Glutamatergic neuron (in vitro differentiated cells): ENCODE measurements around the gene NAPEPLD. TPM values are rescaled to one million over a fixed set of nuclear protein-coding genes. Genes with fewer than 3 reads are reported as not detected.
"Not testable (repeated sequence)": the region's sequence is repeated elsewhere in the genome, so short reads cannot be mapped to it uniquely, and the experiment has no call there.

Experiments used
- DNase-seq: peaks from one replicate; pipeline ENCODE4 v3.0.0; 2022
- H3K27ac Mint-ChIP-seq: one replicate; pipeline ENCODE4 v1.8.0; 2020; ENCODE audit warnings: mild to moderate bottlenecking, mixed read lengths, inconsistent platforms; ENCODE audit not compliant: unreplicated experiment
- H3K27me3 Mint-ChIP-seq: one replicate; pipeline ENCODE4 v1.8.0; 2020; ENCODE audit warnings: mild to moderate bottlenecking, moderate library complexity, mixed read lengths, inconsistent platforms; ENCODE audit not compliant: unreplicated experiment
- H3K36me3 Mint-ChIP-seq: one replicate; pipeline ENCODE4 v1.8.0; 2020; ENCODE audit warnings: mild to moderate bottlenecking, mixed read lengths, inconsistent platforms; ENCODE audit not compliant: unreplicated experiment
- H3K4me1 Mint-ChIP-seq: one replicate; pipeline ENCODE4 v1.8.0; 2020; ENCODE audit warnings: mild to moderate bottlenecking, low read depth, mixed read lengths, inconsistent platforms; ENCODE audit not compliant: unreplicated experiment
- H3K4me3 Mint-ChIP-seq: one replicate; pipeline ENCODE4 v1.8.0; 2020; ENCODE audit warnings: mild to moderate bottlenecking, mixed read lengths, inconsistent platforms; ENCODE audit not compliant: unreplicated experiment
- H3K9me3 Mint-ChIP-seq: one replicate; pipeline ENCODE4 v1.8.0; 2020; ENCODE audit warnings: mild to moderate bottlenecking, moderate library complexity, mixed read lengths, inconsistent platforms; ENCODE audit not compliant: unreplicated experiment
- CTCF ChIP-seq: fragments of 200-600 bp; sonication (generic); IDR thresholded peaks from one replicate; pipeline ENCODE4 v1.5.0; 2021; ENCODE audit not compliant: partially characterized antibody, unreplicated experiment
- total RNA-seq: library from RNA; stranded (reverse); fragmentation: NEBNext Ultra II Directional; extraction: Animal tissue kit (Norgen Biotek cat#: 25700); gene quantifications from one replicate; pipeline ENCODE4 v1.2.1, GENCODE V29; 2021; ENCODE audit not compliant: unreplicated experiment

NAPEPLD gene
- total RNA-seq, 1 donor from 2014 or later, result 6.5 TPM

- Mint-ChIP-seq H3K4me1 (no peaks in the 10 kb centered on the region), H3K4me3 (no peak overlapping the region), H3K9me3 (no peaks in the 10 kb centered on the region), H3K27ac (no peak overlapping the region), H3K36me3 (no peaks in the 10 kb centered on the region), H3K27me3 (peaks cover 3% of the 10 kb centered on the region)
- DNase-seq, result no peak
- no peak for TF ChIP-seq CTCF
Measured at GRCh38 chr7:103083210-103083609, 65.7 kb downstream of the NAPEPLD start.

- Mint-ChIP-seq H3K27me3 (peaks cover 3% of the 10 kb centered on the region), H3K36me3 (no peaks in the 10 kb centered on the region), H3K4me3 (no peak overlapping the region), H3K9me3 (no peaks in the 10 kb centered on the region), H3K27ac (no peak overlapping the region), H3K4me1 (no peaks in the 10 kb centered on the region)
- TF ChIP-seq CTCF, result no peak
- DNase-seq, result no peak
Measured at GRCh38 chr7:103082497-103082896, 66.4 kb downstream of the NAPEPLD start.

- no peaks in the 10 kb centered on the region for H3K36me3 Mint-ChIP-seq
- H3K27me3 Mint-ChIP-seq, result peaks cover 3% of the 10 kb centered on the region
- no peak overlapping the region for H3K4me3 Mint-ChIP-seq
- H3K9me3 Mint-ChIP-seq, result no peaks in the 10 kb centered on the region
- no peak for TF ChIP-seq CTCF
- H3K4me1 Mint-ChIP-seq, result peaks cover under 1% of the 10 kb centered on the region
- DNase-seq, result no peak
- H3K27ac Mint-ChIP-seq, result no peak overlapping the region
Measured at GRCh38 chr7:103080923-103081322, 68.0 kb downstream of the NAPEPLD start.

GRCh38 chr7:103079836-103080235 is 69.1 kb downstream of the NAPEPLD start:
- H3K4me1 Mint-ChIP-seq, result peaks cover 4% of the 10 kb centered on the region
- peaks cover 8% of the 10 kb centered on the region for H3K27me3 Mint-ChIP-seq
- H3K27ac Mint-ChIP-seq, result no peak overlapping the region
- DNase-seq, result no peak
- TF ChIP-seq CTCF, result no peak
- no peaks in the 10 kb centered on the region for H3K36me3 Mint-ChIP-seq
- H3K9me3 Mint-ChIP-seq, result peaks cover 3% of the 10 kb centered on the region
- no peak overlapping the region for H3K4me3 Mint-ChIP-seq

GRCh38 chr7:103078226-103078625 is 70.7 kb downstream of the NAPEPLD start:
- Mint-ChIP-seq H3K4me1 (peaks cover 12% of the 10 kb centered on the region), H3K27me3 (peaks cover 12% of the 10 kb centered on the region)
- H3K9me3 Mint-ChIP-seq, H3K36me3 Mint-ChIP-seq, DNase-seq, H3K27ac Mint-ChIP-seq, H3K4me3 Mint-ChIP-seq: not testable (repeated sequence)

- TF ChIP-seq CTCF, result no peak
- no peak for DNase-seq
- Mint-ChIP-seq H3K4me1 (peaks cover 12% of the 10 kb centered on the region), H3K27ac (no peak overlapping the region), H3K9me3 (peaks cover 3% of the 10 kb centered on the region), H3K4me3 (no peak overlapping the region), H3K27me3 (peaks cover 12% of the 10 kb centered on the region), H3K36me3 (no peaks in the 10 kb centered on the region)
Measured at GRCh38 chr7:103077318-103077717, 71.6 kb downstream of the NAPEPLD start.
